KOPT-K1 (cell line): ENCODE data around the gene TCEA2.

Source experiments
- H3K27ac ChIP-seq: fragments of 200-600 bp; sonication (generic); 2 replicates; pipeline ENCODE4 v1.5.1; 2016; ENCODE audit warnings: antibody characterized with exemption, mild to moderate bottlenecking, low read depth, low read length; ENCODE audit not compliant: poor library complexity, severe bottlenecking
- H3K36me3 ChIP-seq: fragments of 200-600 bp; sonication (generic); 2 replicates; pipeline ENCODE4 v1.5.1; 2017; ENCODE audit warnings: antibody characterized with exemption, mild to moderate bottlenecking, low read length, moderate library complexity; ENCODE audit not compliant: insufficient read depth
- H3K9me3 ChIP-seq: fragments of 200-600 bp; sonication (generic); 2 replicates; pipeline ENCODE4 v1.5.1; 2017; ENCODE audit warnings: antibody characterized with exemption, low read length, mild to moderate bottlenecking; ENCODE audit not compliant: insufficient read depth, poor library complexity, severe bottlenecking

Gene TCEA2

GRCh38 chr20:64041040-64041780 lies 21.8 kb upstream of the TCEA2 start:
- no peaks in the 10 kb centered on the region for H3K36me3 ChIP-seq
- H3K9me3 ChIP-seq: no peaks in the 10 kb centered on the region
- H3K27ac ChIP-seq: peak overlapping the region; percentile 64

- H3K27ac ChIP-seq: peak overlapping the region; percentile 64
- H3K36me3 ChIP-seq: no peaks in the 10 kb centered on the region
- no peaks in the 10 kb centered on the region for H3K9me3 ChIP-seq
These were observed 21.3 kb upstream of the TCEA2 start for GRCh38 chr20:64041781-64042053.

GRCh38 chr20:64042054-64042781 lies 20.8 kb upstream of the TCEA2 start:
- Histone ChIP-seq H3K9me3 (no peaks in the 10 kb centered on the region), H3K27ac (peak overlapping the region; percentile 64), H3K36me3 (no peaks in the 10 kb centered on the region)

- no peaks in the 10 kb centered on the region for H3K9me3 ChIP-seq
- no peak overlapping the region for H3K27ac ChIP-seq
- no peaks in the 10 kb centered on the region for H3K36me3 ChIP-seq
These were observed 19.2 kb upstream of the TCEA2 start for GRCh38 chr20:64043768-64044167.

- Histone ChIP-seq H3K36me3 (no peaks in the 10 kb centered on the region), H3K27ac (no peak overlapping the region), H3K9me3 (no peaks in the 10 kb centered on the region)
These were observed 18.3 kb upstream of the TCEA2 start for GRCh38 chr20:64044484-64045247.

- Histone ChIP-seq H3K9me3 (no peaks in the 10 kb centered on the region), H3K27ac (no peak overlapping the region), H3K36me3 (no peaks in the 10 kb centered on the region)
These were observed 17.5 kb upstream of the TCEA2 start for GRCh38 chr20:64045346-64046011.

- Histone ChIP-seq H3K36me3 (no peaks in the 10 kb centered on the region), H3K27ac (no peak overlapping the region), H3K9me3 (no peaks in the 10 kb centered on the region)
These were observed 16.0 kb upstream of the TCEA2 start for GRCh38 chr20:64047046-64047389.

- Histone ChIP-seq H3K9me3 (no peaks in the 10 kb centered on the region), H3K36me3 (no peaks in the 10 kb centered on the region), H3K27ac (no peak overlapping the region)
These were observed 15.0 kb upstream of the TCEA2 start for GRCh38 chr20:64047968-64048401.

GRCh38 chr20:64048402-64049044 lies 14.5 kb upstream of the TCEA2 start:
- Histone ChIP-seq H3K36me3 (no peaks in the 10 kb centered on the region), H3K9me3 (no peaks in the 10 kb centered on the region), H3K27ac (no peak overlapping the region)

GRCh38 chr20:64049060-64049877 lies 13.7 kb upstream of the TCEA2 start, which contains the start of gene SOX18:
Gene SOX18 (minus strand): TSS chr20:64049639. CDS start chr20:64049516, 123 bp downstream.
- H3K9me3 ChIP-seq: no peaks in the 10 kb centered on the region
- no peak within 1 kb of the TSS for H3K27ac ChIP-seq
- no peaks in the 10 kb centered on the region for H3K36me3 ChIP-seq

- no peaks in the 10 kb centered on the region for H3K36me3 ChIP-seq
- H3K27ac ChIP-seq: no peak overlapping the region
- H3K9me3 ChIP-seq: no peaks in the 10 kb centered on the region
These were observed 13.1 kb upstream of the TCEA2 start for GRCh38 chr20:64049878-64050260.

- no peak overlapping the region for H3K27ac ChIP-seq
- H3K9me3 ChIP-seq: no peaks in the 10 kb centered on the region
- no peaks in the 10 kb centered on the region for H3K36me3 ChIP-seq
These were observed 12.6 kb upstream of the TCEA2 start for GRCh38 chr20:64050261-64051032.

- H3K27ac ChIP-seq: no peak overlapping the region
These were observed 12.0 kb upstream of the TCEA2 start for GRCh38 chr20:64051033-64051452.

More at GRCh38 chr20:64051033-64051452, 12.0 kb upstream of the TCEA2 start:
- no peaks in the 10 kb centered on the region for H3K36me3 ChIP-seq
- no peaks in the 10 kb centered on the region for H3K9me3 ChIP-seq
